ENCODE data around the gene PCBP3. TPM values are rescaled to one million over a fixed set of nuclear protein-coding genes. Genes with fewer than 3 reads are reported as not detected.

Gene PCBP3
- polyA plus RNA-seq, 3 donors = 1.7 to 9.5 (median 2.2) TPM

DNA sequence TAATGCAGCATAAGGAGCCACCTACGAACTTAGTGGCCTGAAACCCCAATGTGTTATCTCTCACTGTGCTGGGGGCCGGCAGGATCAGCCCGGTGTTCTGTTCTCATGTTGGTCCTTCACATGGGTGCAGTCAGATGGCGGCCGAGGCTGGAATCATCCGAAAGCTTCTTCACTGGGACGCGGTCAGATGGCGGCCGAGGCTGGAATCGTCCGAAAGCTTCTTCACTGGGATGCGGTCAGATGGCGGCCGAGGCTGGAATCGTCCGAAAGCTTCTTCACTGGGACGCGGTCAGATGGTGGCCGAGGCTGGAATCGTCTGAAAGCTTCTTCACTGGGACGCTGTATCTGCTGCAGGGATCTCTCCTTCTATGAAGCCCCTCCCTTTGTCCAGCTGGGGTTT is 12.6 kb upstream of the PCBP3 start:
- H3K27ac ChIP-seq (ENCODE audit: low read depth, low read length) = no peak overlapping the region
- 86 to 88% (median 86%) methylated on average over 22 of the region's 22 CpGs for WGBS, 3 donors

DNA sequence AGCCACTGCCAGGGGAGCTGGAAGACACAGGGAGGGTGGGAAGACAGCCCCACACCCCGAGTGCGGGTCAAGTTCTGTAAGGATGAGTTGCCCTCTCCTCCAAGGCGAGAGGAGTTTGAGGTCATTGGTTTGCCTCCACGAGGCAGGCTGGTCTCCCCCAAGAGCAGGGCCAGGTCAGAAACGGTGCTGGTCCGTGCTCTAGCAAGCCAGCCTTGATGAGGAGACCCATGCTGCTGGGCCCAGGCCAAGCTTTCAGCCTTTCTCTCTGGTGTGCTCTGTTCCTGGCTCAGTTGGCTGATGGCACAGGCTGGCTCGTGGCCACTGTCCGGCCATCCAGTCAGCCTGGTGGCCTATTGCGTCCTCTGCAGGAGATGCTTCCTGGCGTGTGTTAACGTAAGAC is 12.0 kb upstream of the PCBP3 start:
- H3K27ac ChIP-seq (ENCODE audit: low read depth, low read length) = no peak overlapping the region
- WGBS, 3 donors = 70 to 85% (median 81%) methylated on average over 11 of the region's 11 CpGs

DNA sequence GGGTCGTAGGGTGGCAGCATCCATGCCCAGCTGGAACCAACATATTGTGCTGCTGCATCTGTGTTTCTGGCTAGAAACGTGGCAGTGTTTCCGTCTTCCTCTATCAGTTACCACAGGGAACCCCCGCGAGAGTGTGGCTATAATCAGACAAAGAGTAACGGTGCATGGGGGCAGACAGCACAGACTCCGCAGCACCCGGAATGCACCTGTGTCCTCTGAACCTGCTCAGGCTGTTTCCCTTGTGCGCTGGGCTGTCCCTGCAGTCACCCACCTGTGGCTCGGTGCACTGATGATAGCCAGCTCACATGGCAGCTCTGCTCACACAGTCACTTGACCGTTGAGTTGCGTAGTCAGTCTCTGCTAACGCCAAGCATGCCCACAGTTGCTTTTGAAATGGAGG is 11.4 kb upstream of the PCBP3 start:
- WGBS, 3 donors = 66 to 74% (median 72%) methylated on average over 13 of the region's 13 CpGs
- no peak overlapping the region for H3K27ac ChIP-seq (ENCODE audit: low read depth, low read length)

DNA sequence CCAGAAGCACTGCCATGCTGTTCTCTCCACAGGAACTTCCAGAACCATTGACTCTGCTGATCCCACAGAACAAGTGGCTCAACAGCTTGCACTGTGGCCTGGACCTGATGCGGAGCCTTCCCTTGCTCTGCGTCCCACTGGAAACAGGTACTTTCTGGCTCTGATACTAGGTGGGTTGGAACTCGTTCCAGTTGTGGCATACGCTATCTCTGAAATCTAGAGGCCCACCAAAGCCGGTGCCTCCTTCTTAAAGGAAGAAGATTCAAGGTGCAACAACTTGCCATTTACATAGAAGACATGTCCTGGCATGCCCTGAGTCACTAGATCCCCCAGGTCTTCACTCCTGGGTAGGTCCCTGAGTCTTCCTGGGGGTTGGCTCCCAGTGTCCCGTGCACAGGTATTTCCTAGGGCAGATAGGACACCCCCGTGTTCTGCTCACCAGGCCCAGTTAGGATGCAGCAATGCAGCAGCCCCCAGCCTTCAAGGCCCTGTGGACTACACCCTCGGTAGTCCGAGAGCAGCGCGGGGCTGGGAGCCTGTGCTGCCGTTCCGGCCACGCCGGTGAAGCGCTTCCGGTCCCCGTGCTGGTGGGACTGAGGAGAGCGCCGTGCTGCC is 10.8 kb upstream of the PCBP3 start:
- 90 to 94% (median 94%) methylated on average over 20 of the region's 20 CpGs for WGBS, 3 donors
- no peak overlapping the region for H3K27ac ChIP-seq (ENCODE audit: low read depth, low read length)

DNA sequence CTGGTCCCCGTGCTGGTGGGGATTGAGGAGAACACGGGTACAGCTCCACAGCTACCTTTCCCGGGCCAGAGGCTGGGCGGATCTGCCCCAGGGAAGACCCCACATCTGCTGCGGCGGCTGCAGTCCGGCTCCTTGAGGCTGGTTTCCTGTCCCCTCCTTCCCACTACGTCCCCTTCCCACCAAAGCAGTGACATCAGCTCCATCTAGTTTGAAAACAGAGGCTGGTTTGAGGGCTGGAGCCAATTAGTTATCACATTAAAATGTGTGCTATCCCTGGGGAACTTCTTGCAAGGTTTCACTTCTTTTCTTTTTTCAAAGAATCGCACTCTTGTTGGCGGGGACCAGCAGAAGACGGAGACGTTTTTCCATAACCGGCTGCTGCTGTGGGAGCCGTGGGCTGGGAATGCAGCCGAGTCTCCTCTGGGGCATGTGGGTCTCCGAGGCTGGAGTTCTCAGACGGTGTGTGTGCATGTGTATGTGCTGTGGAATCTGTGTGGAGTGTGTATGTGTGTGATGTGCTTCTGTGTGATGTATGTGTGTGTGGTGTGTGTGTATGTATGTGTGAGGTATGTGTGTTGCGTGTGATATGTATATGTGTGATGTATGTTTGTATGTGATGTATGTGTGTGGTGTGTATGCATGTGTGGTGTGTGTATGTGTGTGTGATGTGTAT is 8.9 kb upstream of the PCBP3 start:
- WGBS, 3 donors = 62 to 78% (median 76%) methylated on average over 18 of the region's 18 CpGs

DNA sequence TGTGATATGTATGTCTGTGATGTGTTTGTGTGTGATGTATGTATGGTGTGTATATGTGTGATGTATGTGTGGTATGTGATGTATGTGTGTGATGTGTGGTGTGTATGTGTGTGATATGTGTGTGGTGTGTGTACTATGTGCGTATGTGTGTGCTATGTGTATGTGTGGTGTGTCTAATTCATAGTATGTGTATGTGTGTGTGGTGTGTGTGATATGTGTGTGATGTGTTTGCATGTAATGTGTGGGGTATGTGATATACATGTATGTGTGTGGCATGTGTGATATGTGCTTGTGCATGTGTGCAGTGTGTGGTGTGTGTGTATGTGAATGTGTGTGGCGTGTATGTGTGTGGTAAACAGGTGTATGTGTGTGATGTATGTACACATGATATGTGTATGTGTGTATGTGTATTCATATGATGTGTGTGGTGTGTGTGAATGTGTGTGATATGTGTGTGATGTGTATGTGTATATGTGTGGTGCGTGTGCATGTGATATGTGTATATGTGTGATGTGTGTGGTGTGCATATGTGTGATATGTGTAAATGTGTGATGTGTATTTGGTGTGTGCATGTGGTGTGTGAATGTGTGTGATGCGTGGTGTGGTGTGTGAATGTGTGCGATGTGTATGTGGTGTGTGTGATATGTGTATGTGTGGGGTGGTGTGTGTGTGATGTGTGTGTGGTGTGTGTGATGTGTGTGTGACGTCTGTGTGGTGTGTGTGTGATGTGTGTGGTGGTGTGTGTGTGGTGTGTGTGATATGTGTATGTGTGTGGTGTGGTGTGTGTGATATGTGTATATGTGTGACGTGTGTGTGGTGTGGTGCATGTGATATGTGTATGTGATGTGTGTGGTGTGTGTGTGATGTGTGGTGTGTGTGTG is 8.0 kb upstream of the PCBP3 start:
- no peak overlapping the region for H3K27ac ChIP-seq (ENCODE audit: low read depth, low read length)
- 65 to 95% (median 94%) methylated on average over 7 of the region's 7 CpGs for WGBS, 3 donors

More for the DNA sequence above, 8.9 kb upstream of the PCBP3 start:
- no peak overlapping the region for H3K27ac ChIP-seq (ENCODE audit: low read depth, low read length)

DNA sequence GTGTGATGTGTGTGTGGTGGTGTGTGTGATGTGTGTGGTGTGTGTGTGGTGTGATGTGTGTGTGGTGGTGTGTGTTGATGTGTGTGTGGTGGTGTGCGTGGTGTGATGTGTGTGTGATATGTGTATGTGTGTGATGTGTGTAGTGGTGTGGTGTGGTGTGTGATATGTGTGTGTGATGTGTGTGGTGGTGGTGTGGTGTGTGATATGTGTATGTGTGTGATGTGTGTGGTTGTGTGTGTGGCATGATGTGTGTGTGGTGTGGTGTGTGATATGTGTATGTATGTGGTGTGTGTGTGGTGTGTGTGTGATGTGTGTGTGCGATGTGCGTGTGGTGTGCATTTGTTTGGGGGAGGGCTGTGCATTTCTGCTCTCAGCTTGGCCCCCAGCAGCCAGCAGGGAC is 7.1 kb upstream of the PCBP3 start:
- H3K27ac ChIP-seq (ENCODE audit: low read depth, low read length) = no peak overlapping the region
- 89 to 95% (median 92%) methylated on average over 3 of the region's 3 CpGs for WGBS, 3 donors

DNA sequence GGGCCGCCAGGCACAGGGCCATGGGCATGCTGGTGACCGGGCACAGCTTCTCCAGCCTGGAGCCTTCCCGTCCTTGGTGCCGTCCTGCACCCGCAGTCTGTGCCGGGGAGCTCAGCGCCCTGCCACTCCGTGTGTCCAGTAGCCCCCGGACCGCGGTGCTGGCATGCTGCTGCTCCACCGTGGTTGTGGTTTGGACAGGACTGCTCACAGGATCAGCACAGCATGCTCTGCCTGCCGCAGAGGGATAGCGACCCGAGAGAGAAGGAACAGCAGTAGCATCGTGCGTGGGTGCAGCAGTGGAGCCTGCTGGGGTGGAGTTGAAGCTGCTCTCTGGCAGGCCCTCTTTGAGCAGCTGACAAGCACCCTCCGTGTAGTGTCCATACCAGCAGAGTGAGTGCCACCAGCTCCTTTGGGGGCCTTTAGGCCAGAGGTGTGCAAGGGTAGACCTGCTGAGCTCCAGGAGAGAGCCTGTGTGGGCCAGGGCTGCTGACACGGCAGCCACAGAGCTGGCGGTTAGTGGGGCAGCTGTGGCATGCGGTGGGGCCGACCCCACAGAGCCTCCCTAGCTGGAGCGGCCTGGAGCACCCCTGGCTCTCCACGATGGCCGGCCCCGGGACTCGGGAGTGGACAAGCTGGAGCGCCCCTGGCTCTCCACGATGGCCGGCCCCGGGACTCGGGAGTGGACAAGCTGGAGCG is 6.4 kb upstream of the PCBP3 start:
- 69 to 80% (median 78%) methylated on average over 25 to 31 of the region's 33 CpGs for WGBS, 3 donors
- no peak overlapping the region for H3K27ac ChIP-seq (ENCODE audit: low read depth, low read length)

DNA sequence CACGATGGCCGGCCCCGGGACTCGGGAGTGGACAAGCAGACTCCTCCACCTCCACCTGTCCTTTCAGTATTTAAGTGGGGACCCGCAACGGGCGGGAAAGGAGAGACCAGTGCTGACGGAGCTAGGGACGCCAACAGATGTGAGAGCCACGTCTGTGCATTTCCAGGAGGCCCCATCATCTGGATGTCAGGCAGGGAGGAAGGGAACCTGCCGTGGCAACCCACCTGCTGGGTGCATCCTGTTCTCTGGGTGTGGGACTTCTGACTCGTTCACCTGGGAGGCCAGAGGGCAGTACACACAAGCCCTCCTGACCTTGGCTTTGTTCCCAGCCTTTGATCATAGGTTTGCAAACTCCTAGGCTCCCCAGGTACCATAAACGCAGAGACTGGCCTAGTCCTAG is 5.6 kb upstream of the PCBP3 start:
- WGBS, 3 donors = 49 to 68% (median 66%) methylated on average over 13 of the region's 13 CpGs

DNA sequence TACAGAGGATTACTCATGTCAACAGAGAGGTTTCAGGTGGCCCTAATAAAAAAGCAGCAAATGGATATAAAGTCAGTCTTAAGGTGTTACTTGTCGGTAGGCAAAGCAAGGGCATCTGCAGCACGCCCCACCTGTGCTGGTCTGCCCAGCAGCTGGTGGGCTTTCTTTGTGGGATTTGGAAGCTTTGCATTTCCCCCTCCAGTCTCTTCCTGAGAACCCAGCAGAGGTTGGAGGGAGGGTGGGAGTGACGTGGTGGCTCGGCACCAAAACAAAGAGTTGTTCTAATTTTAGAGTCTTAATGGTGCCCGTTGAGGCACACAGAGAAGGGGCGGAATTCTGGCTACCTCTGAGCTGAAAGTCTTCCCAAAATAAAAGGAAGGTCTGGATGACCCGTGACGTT is 4.8 kb upstream of the PCBP3 start:
- WGBS, 3 donors = 36 to 38% (median 36%) methylated on average over 8 of the region's 8 CpGs
- H3K27ac ChIP-seq (ENCODE audit: low read depth, low read length) = no peak overlapping the region

More for the DNA sequence above, 5.6 kb upstream of the PCBP3 start:
- no peak overlapping the region for H3K27ac ChIP-seq (ENCODE audit: low read depth, low read length)

DNA sequence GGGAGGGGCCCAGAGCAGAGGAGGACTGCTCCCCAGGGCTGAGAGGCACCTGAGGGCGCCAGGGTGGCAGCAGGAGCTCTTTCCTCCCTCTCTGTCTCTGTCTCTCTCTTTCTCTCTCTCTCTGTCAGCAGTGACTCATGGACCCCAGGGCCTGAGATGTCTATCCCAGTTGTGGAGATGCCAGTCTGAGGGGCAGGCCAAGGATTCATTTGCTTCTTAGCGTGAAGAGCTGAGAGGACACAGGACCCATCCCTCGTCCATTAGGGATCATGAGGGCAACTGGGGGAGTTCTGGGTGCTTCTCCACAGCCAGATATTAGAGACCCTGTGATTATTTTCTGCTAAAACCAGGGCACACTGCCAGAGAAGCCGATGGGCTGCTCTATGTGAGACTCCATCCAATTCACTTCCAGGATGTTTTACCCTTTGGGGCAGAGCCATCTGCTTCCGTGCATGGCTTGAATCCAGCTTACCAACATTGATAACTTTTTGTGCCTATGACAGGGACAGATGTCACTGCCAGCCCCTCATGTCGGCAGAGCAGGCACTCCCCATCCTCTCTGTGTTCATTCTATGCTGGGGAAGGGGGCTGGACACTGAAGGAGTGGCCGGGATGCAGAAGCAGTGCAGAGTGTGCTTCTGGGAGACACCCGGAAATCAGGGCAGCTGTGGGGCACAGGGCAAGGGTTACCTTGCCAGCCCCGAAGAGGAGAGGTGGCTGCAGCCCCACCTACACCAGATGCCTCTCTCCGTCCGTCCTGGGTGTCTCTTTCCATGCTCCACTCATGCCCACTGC is 4.1 kb upstream of the PCBP3 start:
- 57 to 64% (median 57%) methylated on average over 11 of the region's 11 CpGs for WGBS, 3 donors
- H3K27ac ChIP-seq (ENCODE audit: low read depth, low read length) = no peak overlapping the region

DNA sequence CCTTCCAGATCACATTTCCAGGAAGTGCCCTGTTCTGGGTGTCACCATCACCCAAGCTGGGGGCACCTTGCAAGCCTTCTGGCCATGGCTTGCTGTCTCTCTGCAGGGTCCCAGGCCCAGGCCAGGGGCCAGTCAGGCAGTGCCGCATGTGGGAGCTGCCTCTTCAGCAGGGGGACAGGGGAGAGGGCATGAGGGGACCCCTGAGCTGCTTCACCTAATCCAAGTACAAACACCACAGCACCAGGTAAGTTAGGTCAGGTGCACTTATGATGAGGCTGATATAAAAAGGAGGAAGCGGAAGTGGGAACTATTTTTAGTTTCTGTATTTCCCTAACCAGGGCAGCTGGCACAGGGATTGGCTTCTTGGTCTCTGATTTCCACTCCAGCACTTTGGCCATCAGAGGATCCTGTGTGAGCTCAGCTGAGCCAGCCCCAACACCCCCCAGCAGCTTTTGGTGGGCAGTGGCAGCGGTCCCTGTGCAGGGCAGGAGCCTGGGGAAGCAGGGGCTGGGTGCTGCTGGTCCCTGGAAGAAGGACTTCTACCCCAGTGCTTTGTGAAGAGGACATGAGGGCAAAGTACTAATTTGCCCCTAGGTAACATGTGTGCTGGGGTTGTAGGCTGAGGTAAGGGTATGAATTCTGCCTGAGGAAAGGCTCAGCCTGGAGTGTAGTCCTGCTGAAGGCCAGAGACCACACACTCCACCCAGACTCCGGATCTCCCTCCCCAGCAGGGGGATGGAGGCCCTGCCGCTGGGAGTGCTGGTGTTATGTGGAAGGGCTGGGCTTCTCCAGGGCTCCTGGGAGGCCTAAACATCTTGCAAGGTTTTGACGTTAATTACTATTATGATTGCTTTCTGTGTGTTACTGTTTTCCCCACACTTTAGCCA is 3.3 kb upstream of the PCBP3 start:
- no peak overlapping the region for H3K27ac ChIP-seq (ENCODE audit: low read depth, low read length)
- 50 to 55% (median 51%) methylated on average over 6 of the region's 6 CpGs for WGBS, 3 donors

DNA sequence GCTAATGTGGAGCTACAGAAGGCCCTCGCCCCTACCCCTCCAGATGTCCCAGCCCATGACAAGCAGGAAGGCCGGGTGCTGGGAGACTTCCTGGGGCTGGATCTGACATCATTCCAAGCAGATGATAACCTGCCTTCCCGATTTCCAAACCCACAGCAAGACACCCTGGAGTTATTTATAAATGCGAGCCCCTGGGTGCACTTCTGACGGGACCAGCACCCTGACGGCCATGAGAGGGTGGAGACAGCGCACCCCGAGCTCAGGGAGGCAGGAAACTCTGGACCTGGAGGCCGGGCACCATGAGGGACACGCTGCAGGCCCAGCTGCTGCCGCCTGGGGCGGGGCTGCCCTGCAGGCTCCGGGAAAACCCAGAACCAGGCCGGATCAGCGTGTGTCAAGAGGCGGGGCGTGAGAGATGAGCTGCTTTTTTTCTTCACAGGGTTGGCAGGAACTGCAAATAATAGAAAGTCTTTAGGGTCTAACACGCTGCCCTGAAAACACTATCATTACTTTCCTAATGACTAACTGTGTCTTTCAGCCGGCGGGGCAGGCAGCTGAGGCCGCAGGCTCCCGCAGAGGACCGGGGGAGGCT is 2.5 kb upstream of the PCBP3 start:
- WGBS, 3 donors = 43 to 61% (median 57%) methylated on average over 23 of the region's 23 CpGs
- H3K27ac ChIP-seq (ENCODE audit: low read depth, low read length) = no peak overlapping the region

DNA sequence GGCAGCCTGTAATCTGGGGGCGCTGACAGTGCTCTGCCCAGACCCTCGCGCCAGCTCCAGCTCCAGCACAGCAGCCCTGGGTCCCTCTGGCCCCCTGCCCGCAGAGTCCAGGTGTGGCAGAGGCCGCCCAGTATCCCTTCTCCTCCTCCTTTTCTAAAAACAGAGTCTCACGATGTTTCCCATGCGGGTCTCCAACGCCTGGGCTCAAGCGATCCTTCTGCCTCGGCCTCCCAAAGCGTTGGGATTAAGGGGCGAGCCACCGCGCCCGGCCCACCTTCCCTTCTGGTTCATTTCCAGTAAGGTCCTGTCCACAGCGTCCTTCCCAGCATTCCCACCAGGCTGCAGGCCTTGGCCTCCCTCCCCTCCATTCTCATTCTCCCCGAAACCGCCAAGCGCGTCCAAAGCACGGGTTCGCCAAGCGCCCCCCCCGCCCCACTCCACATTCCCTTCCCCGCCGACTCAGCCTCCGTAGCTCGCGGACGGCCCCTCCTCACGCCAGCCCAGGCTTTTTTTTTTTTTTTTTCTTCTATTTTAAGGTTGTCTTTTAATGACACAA is 2.0 kb upstream of the PCBP3 start:
- WGBS, 3 donors = 49 to 63% (median 63%) methylated on average over 29 to 31 of the region's 31 CpGs
- H3K27ac ChIP-seq (ENCODE audit: low read depth, low read length) = no peak overlapping the region

DNA sequence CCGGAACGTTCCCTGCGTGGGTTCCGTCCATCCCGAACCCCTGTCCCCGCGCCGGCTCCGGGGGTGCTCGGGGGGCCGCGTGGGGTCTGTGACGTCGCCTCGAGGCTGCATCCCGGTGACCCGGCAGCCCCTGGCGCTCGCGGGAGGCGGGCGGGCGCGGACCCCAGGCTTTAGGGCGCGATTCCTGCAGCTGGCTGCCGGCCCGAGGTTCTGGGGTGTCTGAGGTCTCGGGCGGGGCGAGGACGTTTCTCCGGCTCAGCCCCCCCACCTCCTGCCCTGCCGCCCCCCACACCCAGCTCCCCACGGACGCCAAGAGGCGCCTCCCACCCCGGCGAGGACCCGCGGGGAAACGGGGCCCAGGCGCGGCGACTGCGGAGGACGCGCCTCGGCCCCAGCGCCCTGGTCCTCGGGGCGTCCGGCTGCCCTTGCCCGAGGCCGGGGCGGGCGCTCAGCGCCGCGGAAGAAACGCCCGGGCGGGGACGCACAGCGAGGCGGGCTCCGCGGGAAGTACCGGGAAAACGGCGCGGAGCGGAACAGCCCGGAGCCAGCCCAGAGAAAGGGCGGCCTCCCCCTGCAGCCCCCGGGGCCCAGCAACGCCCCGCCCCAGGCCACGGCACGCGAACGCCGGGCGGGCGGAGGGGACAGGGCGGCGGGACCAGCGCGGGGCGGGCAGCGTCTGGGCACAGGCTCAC is 1.3 kb upstream of the PCBP3 start:
- WGBS, 3 donors = 8 to 10% (median 10%) methylated on average over 48 to 91 of the region's 91 CpGs
- no peak overlapping the region for H3K27ac ChIP-seq (ENCODE audit: low read depth, low read length)

All from adipose tissue (tissue), 3 donors.